ENCODE data around the gene MEIS2.

The MEIS2 gene

DNA sequence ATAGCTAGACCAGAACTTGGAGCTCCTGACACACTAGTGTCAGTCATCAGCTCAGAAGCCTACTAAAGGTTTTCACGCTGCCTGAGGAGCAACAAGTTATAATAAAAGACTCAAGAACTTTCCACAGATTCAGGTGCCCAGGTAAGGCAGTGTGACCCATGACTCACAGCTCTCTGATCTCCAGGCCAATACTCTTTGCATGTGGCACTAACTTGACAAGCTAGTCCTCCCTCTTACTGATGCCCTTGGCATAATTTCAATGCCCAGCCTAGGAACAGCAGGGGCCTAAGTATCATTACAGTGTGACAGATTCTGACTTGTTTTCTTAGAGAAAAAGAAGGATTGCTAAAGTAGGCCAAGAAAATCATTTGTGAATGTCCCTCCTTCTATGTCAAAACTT, 38.4 kb downstream of the MEIS2 start:
- H3K27ac ChIP-seq (ENCODE audit: low read depth, low read length): no peak overlapping the region
- no peak overlapping the region for H2AK5ac ChIP-seq (ENCODE audit: low read length)
- H2AFZ ChIP-seq (ENCODE audit: insufficient read depth, low read length, poor library complexity): no peak overlapping the region
- H3K4ac ChIP-seq (ENCODE audit: low read depth, low read length): no peak overlapping the region
- no peak overlapping the region for H2BK12ac ChIP-seq (ENCODE audit: low read length)
- no CpG with 5 or more reads among the region's 1 CpG for WGBS (ENCODE audit: extremely low coverage, insufficient coverage, insufficient read length)
- H3K4me1 ChIP-seq (ENCODE audit: control insufficient read depth in 1 of 2, insufficient read depth in 2 of 2, low read length in 2 of 2): peaks cover 8 to 12% of the 10 kb centered on the region in 2 experiments
- no peaks in the 10 kb centered on the region for H3K36me3 ChIP-seq (ENCODE audit: control insufficient read depth in 1 of 2, insufficient read depth in 2 of 2, low read length in 2 of 2)
- no peaks in the 10 kb centered on the region for H3K79me2 ChIP-seq (ENCODE audit: control insufficient read depth, insufficient read depth, low read length, poor library complexity)
- no peak for DNase-seq
- no peak overlapping the region for H4K8ac ChIP-seq (ENCODE audit: low read depth, low read length)
- no peak overlapping the region for H3K14ac ChIP-seq (ENCODE audit: low read length)
- H3K27me3 ChIP-seq (ENCODE audit: insufficient read depth, low read length): no peaks in the 10 kb centered on the region
- no peak overlapping the region for H4K12ac ChIP-seq (ENCODE audit: low read depth, low read length)
- H3K23ac ChIP-seq (ENCODE audit: low read length): no peak overlapping the region
- no peak overlapping the region for H3K4me2 ChIP-seq (ENCODE audit: low read length)
- no peak overlapping the region for H3K9ac ChIP-seq (ENCODE audit: low read length)
- no peak overlapping the region for H2BK120ac ChIP-seq (ENCODE audit: insufficient read depth, low read length, poor library complexity)
- H3K18ac ChIP-seq (ENCODE audit: low read length): no peak overlapping the region
- no peak overlapping the region for H3K4me3 ChIP-seq (ENCODE audit: low read depth, low read length)
- no peaks in the 10 kb centered on the region for H3K9me3 ChIP-seq (ENCODE audit: insufficient read depth, low read depth, low read length)
- peaks cover 2% of the 10 kb centered on the region for H3K79me1 ChIP-seq (ENCODE audit: low read length)
- no peak overlapping the region for H2BK5ac ChIP-seq (ENCODE audit: low read depth, low read length, poor library complexity)
- no peak overlapping the region for H4K91ac ChIP-seq (ENCODE audit: low read depth, low read length)

- no peak overlapping the region for H3K4me3 ChIP-seq (ENCODE audit: low read depth, low read length)
- peaks cover 8% of the 10 kb centered on the region for H3K79me1 ChIP-seq (ENCODE audit: low read length)
- DNase-seq: peak; percentile 66 to 89
- no peak overlapping the region for H3K18ac ChIP-seq (ENCODE audit: low read length)
- H2BK12ac ChIP-seq (ENCODE audit: low read length): no peak overlapping the region
- no peak overlapping the region for H3K9ac ChIP-seq (ENCODE audit: low read length)
- H3K4ac ChIP-seq (ENCODE audit: low read depth, low read length): no peak overlapping the region
- H2BK120ac ChIP-seq (ENCODE audit: insufficient read depth, low read length, poor library complexity): no peak overlapping the region
- H3K79me2 ChIP-seq (ENCODE audit: control insufficient read depth, insufficient read depth, low read length, poor library complexity): peaks cover 1% of the 10 kb centered on the region
- no peak overlapping the region for H3K23ac ChIP-seq (ENCODE audit: low read length)
- no peak overlapping the region for H4K91ac ChIP-seq (ENCODE audit: low read depth, low read length)
- peaks cover 13 to 18% of the 10 kb centered on the region in 2 experiments for H3K4me1 ChIP-seq (ENCODE audit: control insufficient read depth in 1 of 2, insufficient read depth in 2 of 2, low read length in 2 of 2)
- no peaks in the 10 kb centered on the region for H3K27me3 ChIP-seq (ENCODE audit: insufficient read depth, low read length)
- H3K27ac ChIP-seq (ENCODE audit: low read depth, low read length): no peak overlapping the region
- H3K4me2 ChIP-seq (ENCODE audit: low read length): no peak overlapping the region
- H2AFZ ChIP-seq (ENCODE audit: insufficient read depth, low read length, poor library complexity): no peak overlapping the region
- no peak overlapping the region for H4K12ac ChIP-seq (ENCODE audit: low read depth, low read length)
- no peak overlapping the region for H3K14ac ChIP-seq (ENCODE audit: low read length)
- H3K36me3 ChIP-seq (ENCODE audit: control insufficient read depth in 1 of 2, insufficient read depth in 2 of 2, low read length in 2 of 2): no peaks in the 10 kb centered on the region
- H3K9me3 ChIP-seq (ENCODE audit: insufficient read depth, low read depth, low read length): no peaks in the 10 kb centered on the region
- no peak overlapping the region for H2AK5ac ChIP-seq (ENCODE audit: low read length)
- no CpG with 5 or more reads among the region's 2 CpGs for WGBS (ENCODE audit: extremely low coverage, insufficient coverage, insufficient read length)
- H4K8ac ChIP-seq (ENCODE audit: low read depth, low read length): no peak overlapping the region
- H2BK5ac ChIP-seq (ENCODE audit: low read depth, low read length, poor library complexity): no peak overlapping the region
Measured at GRCh38 chr15:37059086-37059485, 41.3 kb downstream of the MEIS2 start.

GRCh38 chr15:37058316-37058985, 41.9 kb downstream of the MEIS2 start:
- H3K4me3 ChIP-seq (ENCODE audit: low read depth, low read length): no peak overlapping the region
- no peaks in the 10 kb centered on the region for H3K9me3 ChIP-seq (ENCODE audit: insufficient read depth, low read depth, low read length)
- no peak overlapping the region for H2BK12ac ChIP-seq (ENCODE audit: low read length)
- peaks cover 13 to 18% of the 10 kb centered on the region in 2 experiments for H3K4me1 ChIP-seq (ENCODE audit: control insufficient read depth in 1 of 2, insufficient read depth in 2 of 2, low read length in 2 of 2)
- no peaks in the 10 kb centered on the region for H3K36me3 ChIP-seq (ENCODE audit: control insufficient read depth in 1 of 2, insufficient read depth in 2 of 2, low read length in 2 of 2)
- no peak overlapping the region for H3K4ac ChIP-seq (ENCODE audit: low read depth, low read length)
- H4K8ac ChIP-seq (ENCODE audit: low read depth, low read length): no peak overlapping the region
- peaks cover 8% of the 10 kb centered on the region for H3K79me1 ChIP-seq (ENCODE audit: low read length)
- no peak overlapping the region for H2BK120ac ChIP-seq (ENCODE audit: insufficient read depth, low read length, poor library complexity)
- no CpG with 5 or more reads among the region's 6 CpGs for WGBS (ENCODE audit: extremely low coverage, insufficient coverage, insufficient read length)
- H3K14ac ChIP-seq (ENCODE audit: low read length): no peak overlapping the region
- H3K23ac ChIP-seq (ENCODE audit: low read length): no peak overlapping the region
- no peak overlapping the region for H3K9ac ChIP-seq (ENCODE audit: low read length)
- no peak overlapping the region for H3K18ac ChIP-seq (ENCODE audit: low read length)
- H2AFZ ChIP-seq (ENCODE audit: insufficient read depth, low read length, poor library complexity): no peak overlapping the region
- H2AK5ac ChIP-seq (ENCODE audit: low read length): no peak overlapping the region
- no peak overlapping the region for H2BK5ac ChIP-seq (ENCODE audit: low read depth, low read length, poor library complexity)
- H3K27ac ChIP-seq (ENCODE audit: low read depth, low read length): peak overlapping the region; percentile 79
- peak overlapping the region; percentile 37 for H3K4me2 ChIP-seq (ENCODE audit: low read length)
- no peak overlapping the region for H4K91ac ChIP-seq (ENCODE audit: low read depth, low read length)
- peak in 1 of 2 donors; percentile 44 for DNase-seq
- H3K79me2 ChIP-seq (ENCODE audit: control insufficient read depth, insufficient read depth, low read length, poor library complexity): peaks cover 1% of the 10 kb centered on the region
- H4K12ac ChIP-seq (ENCODE audit: low read depth, low read length): no peak overlapping the region
- no peaks in the 10 kb centered on the region for H3K27me3 ChIP-seq (ENCODE audit: insufficient read depth, low read length)

DNA sequence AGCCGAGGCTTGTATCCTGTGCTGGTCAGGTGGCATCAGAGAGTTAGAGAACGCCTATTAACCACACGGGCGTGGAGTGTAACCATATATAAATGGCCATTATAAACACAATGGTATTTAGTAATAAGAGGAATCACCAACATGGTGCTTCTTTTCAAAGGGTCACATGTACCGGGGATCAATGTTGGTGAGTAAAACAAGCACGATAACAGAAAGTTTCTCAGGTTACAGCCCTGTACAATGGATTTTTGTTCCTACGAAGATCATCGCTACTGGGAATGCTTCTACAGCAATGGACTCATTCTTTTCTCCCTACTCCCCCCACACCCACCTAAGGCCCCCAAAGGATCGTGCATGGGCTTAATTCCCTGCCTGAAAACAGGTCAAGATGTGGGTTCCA, 42.5 kb downstream of the MEIS2 start:
- no peak for DNase-seq
- H3K79me2 ChIP-seq (ENCODE audit: control insufficient read depth, insufficient read depth, low read length, poor library complexity): peaks cover 1% of the 10 kb centered on the region
- H3K4ac ChIP-seq (ENCODE audit: low read depth, low read length): peak overlapping the region; percentile 29
- peak overlapping the region; percentile 68 for H3K18ac ChIP-seq (ENCODE audit: low read length)
- peak overlapping the region; percentile 61 for H2BK120ac ChIP-seq (ENCODE audit: insufficient read depth, low read length, poor library complexity)
- H3K9ac ChIP-seq (ENCODE audit: low read length): peak overlapping the region; percentile 20
- H3K4me1 ChIP-seq (ENCODE audit: control insufficient read depth in 1 of 2, insufficient read depth in 2 of 2, low read length in 2 of 2): peaks cover 13 to 18% of the 10 kb centered on the region in 2 experiments
- H3K4me3 ChIP-seq (ENCODE audit: low read depth, low read length): no peak overlapping the region
- peak overlapping the region; percentile 85 for H2BK12ac ChIP-seq (ENCODE audit: low read length)
- peak overlapping the region; percentile 43 for H2AFZ ChIP-seq (ENCODE audit: insufficient read depth, low read length, poor library complexity)
- H3K9me3 ChIP-seq (ENCODE audit: insufficient read depth, low read depth, low read length): no peaks in the 10 kb centered on the region
- peak overlapping the region; percentile 45 for H2AK5ac ChIP-seq (ENCODE audit: low read length)
- H4K12ac ChIP-seq (ENCODE audit: low read depth, low read length): no peak overlapping the region
- no peak overlapping the region for H3K23ac ChIP-seq (ENCODE audit: low read length)
- peak overlapping the region; percentile 79 for H3K27ac ChIP-seq (ENCODE audit: low read depth, low read length)
- H3K14ac ChIP-seq (ENCODE audit: low read length): peak overlapping the region; percentile 67
- no CpG with 5 or more reads among the region's 9 CpGs for WGBS (ENCODE audit: extremely low coverage, insufficient coverage, insufficient read length)
- H3K27me3 ChIP-seq (ENCODE audit: insufficient read depth, low read length): no peaks in the 10 kb centered on the region
- peak overlapping the region; percentile 81 for H4K91ac ChIP-seq (ENCODE audit: low read depth, low read length)
- H2BK5ac ChIP-seq (ENCODE audit: low read depth, low read length, poor library complexity): peak overlapping the region; percentile 26
- no peak overlapping the region for H4K8ac ChIP-seq (ENCODE audit: low read depth, low read length)
- H3K36me3 ChIP-seq (ENCODE audit: control insufficient read depth in 1 of 2, insufficient read depth in 2 of 2, low read length in 2 of 2): no peaks in the 10 kb centered on the region
- H3K79me1 ChIP-seq (ENCODE audit: low read length): peaks cover 8% of the 10 kb centered on the region
- peak overlapping the region; percentile 37 for H3K4me2 ChIP-seq (ENCODE audit: low read length)
